Hepatic stellate cell (primary cell): ENCODE results near the gene ACTN1.

Experiments used
- DNase-seq: peaks from one replicate; pipeline ENCODE4 v3.0.0; 2011; ENCODE audit warnings: low spot score

The ACTN1 gene

GRCh38 chr14:68916358-68916941, 62.7 kb downstream of the ACTN1 start:
- no peak for DNase-seq

GRCh38 chr14:68913516-68913915, 65.6 kb downstream of the ACTN1 start:
- DNase-seq = no peak

GRCh38 chr14:68911594-68912227, 67.4 kb downstream of the ACTN1 start:
- DNase-seq = peak; percentile 87

- no peak for DNase-seq
Measured at GRCh38 chr14:68910540-68910939, 68.6 kb downstream of the ACTN1 start.

GRCh38 chr14:68908803-68909202, 70.3 kb downstream of the ACTN1 start:
- no peak for DNase-seq

- no peak for DNase-seq
Measured at GRCh38 chr14:68908201-68908600, 70.9 kb downstream of the ACTN1 start.

- no peak for DNase-seq
Measured at GRCh38 chr14:68906439-68906838, 72.7 kb downstream of the ACTN1 start.

- DNase-seq = no peak
Measured at GRCh38 chr14:68905107-68905895, 73.8 kb downstream of the ACTN1 start.

- DNase-seq = no peak
Measured at GRCh38 chr14:68902357-68902756, 76.7 kb downstream of the ACTN1 start.

GRCh38 chr14:68899033-68899603, 80.0 kb downstream of the ACTN1 start:
- no peak for DNase-seq

GRCh38 chr14:68898248-68899032, 80.7 kb downstream of the ACTN1 start:
- DNase-seq = no peak

GRCh38 chr14:68897559-68898155, 81.4 kb downstream of the ACTN1 start:
- no peak for DNase-seq

GRCh38 chr14:68896132-68896531, 83.0 kb downstream of the ACTN1 start:
- DNase-seq = no peak

GRCh38 chr14:68894802-68895703, 84.0 kb downstream of the ACTN1 start:
- peak; percentile 76 for DNase-seq

GRCh38 chr14:68894123-68894522, 85.0 kb downstream of the ACTN1 start:
- DNase-seq = peak; percentile 70

- no peak for DNase-seq
Measured at GRCh38 chr14:68893566-68893965, 85.5 kb downstream of the ACTN1 start.

GRCh38 chr14:68892961-68893360, 86.1 kb downstream of the ACTN1 start:
- DNase-seq = no peak

- peak; percentile 69 for DNase-seq
Measured at GRCh38 chr14:68891851-68892660, 87.0 kb downstream of the ACTN1 start.

GRCh38 chr14:68890173-68890931, 88.8 kb downstream of the ACTN1 start:
- no peak for DNase-seq
